Activated T-helper 1 cell treated with anti-CD3 and anti-CD28 coated beads, Interleukin-12 subunit alpha, Interleukin-12 subunit beta, Interleukin-2, Interleukin-4 antibody, amounts not matched to agents 30 ng/mL and 10 ng/mL and 1 ng/mL, durations not matched to agents 14 hours and 24 hours and 36 hours (primary cell): Measurements from ENCODE around the gene DLX6. TPM values are rescaled to one million over a fixed set of nuclear protein-coding genes. Genes with fewer than 3 reads are reported as not detected.

Source experiments
- DNase-seq: peaks from one replicate; pipeline ENCODE4 v3.0.0; 2021; ENCODE audit warnings: low spot score
- H3K27ac Mint-ChIP-seq: one replicate; pipeline ENCODE4 v1.8.0; 2021; ENCODE audit warnings: mild to moderate bottlenecking, mixed read lengths
- H3K27me3 Mint-ChIP-seq: one replicate; pipeline ENCODE4 v1.8.0; 2022; ENCODE audit warnings: mild to moderate bottlenecking, moderate library complexity, mixed read lengths; ENCODE audit not compliant: insufficient read depth
- H3K36me3 Mint-ChIP-seq: one replicate; pipeline ENCODE4 v1.8.0; 2021; ENCODE audit warnings: low read depth, mixed read lengths
- H3K4me1 Mint-ChIP-seq: one replicate; pipeline ENCODE4 v1.8.0; 2021; ENCODE audit warnings: low read depth, mixed read lengths
- H3K4me3 Mint-ChIP-seq: one replicate; pipeline ENCODE4 v1.8.0; 2021; ENCODE audit warnings: mild to moderate bottlenecking, moderate library complexity, mixed read lengths
- H3K9me3 Mint-ChIP-seq: one replicate; pipeline ENCODE4 v1.8.0; 2021; ENCODE audit warnings: mixed read lengths
- intact Hi-C: fragments of 100-400 bp; cut with micrococcal nuclease; formaldehyde crosslinking; loops from one replicate; pipeline ENCODE4 v1.15.1; 2024
- total RNA-seq: library from RNA; stranded (reverse); gene quantifications from 2 replicates; pipeline ENCODE4 v1.2.3, GENCODE V29; 2022

DLX6 gene
- not detected in 2 replicates for total RNA-seq

GRCh38 chr7:97005183-97006054, at the start of gene DLX6:
DLX6 (plus strand) TSS chr7:97005553; CDS start chr7:97005978, 425 bp downstream.
- Mint-ChIP-seq H3K4me3 (peak within 1 kb of the TSS; percentile 22), H3K27me3 (peaks cover 81% of the 10 kb centered on the region), H3K4me1 (no peaks in the 10 kb centered on the region), H3K27ac (no peak within 1 kb of the TSS), H3K36me3 (peaks cover 2% of the 10 kb centered on the region), H3K9me3 (no peaks in the 10 kb centered on the region)
- no peak for DNase-seq
- intact Hi-C loops, result no loop called here

GRCh38 chr7:96959135-96959534, 46.2 kb upstream of the DLX6 start:
- intact Hi-C loops, result no loop called here
- H3K27me3 Mint-ChIP-seq, result peaks cover 11% of the 10 kb centered on the region
- DNase-seq, result no peak
- H3K36me3 Mint-ChIP-seq, result no peaks in the 10 kb centered on the region
- no peak overlapping the region for H3K27ac Mint-ChIP-seq
- H3K9me3 Mint-ChIP-seq, result no peaks in the 10 kb centered on the region
- no peaks in the 10 kb centered on the region for H3K4me1 Mint-ChIP-seq
- no peak overlapping the region for H3K4me3 Mint-ChIP-seq

GRCh38 chr7:96962221-96962885, 43.0 kb upstream of the DLX6 start:
- no peak overlapping the region for H3K4me3 Mint-ChIP-seq
- intact Hi-C loops, result no loop called here
- H3K9me3 Mint-ChIP-seq, result no peaks in the 10 kb centered on the region
- H3K27ac Mint-ChIP-seq, result no peak overlapping the region
- H3K4me1 Mint-ChIP-seq, result no peaks in the 10 kb centered on the region
- H3K27me3 Mint-ChIP-seq, result peaks cover 11% of the 10 kb centered on the region
- H3K36me3 Mint-ChIP-seq, result no peaks in the 10 kb centered on the region
- DNase-seq, result no peak

GRCh38 chr7:96968981-96969380, 36.4 kb upstream of the DLX6 start:
- DNase-seq, result no peak

GRCh38 chr7:96970739-96971138, 34.6 kb upstream of the DLX6 start:
- Mint-ChIP-seq H3K36me3 (no peaks in the 10 kb centered on the region), H3K9me3 (no peaks in the 10 kb centered on the region), H3K4me1 (no peaks in the 10 kb centered on the region), H3K27me3 (no peaks in the 10 kb centered on the region), H3K27ac (no peak overlapping the region), H3K4me3 (no peak overlapping the region)
- DNase-seq, result no peak
- intact Hi-C loops, result no loop called here

More at GRCh38 chr7:96968981-96969380, 36.4 kb upstream of the DLX6 start:
- Mint-ChIP-seq H3K27me3 (no peaks in the 10 kb centered on the region), H3K36me3 (no peaks in the 10 kb centered on the region), H3K27ac (no peak overlapping the region), H3K4me3 (no peak overlapping the region), H3K9me3 (no peaks in the 10 kb centered on the region), H3K4me1 (no peaks in the 10 kb centered on the region)
- intact Hi-C loops, result no loop called here

GRCh38 chr7:96973986-96974385, 31.4 kb upstream of the DLX6 start:
- intact Hi-C loops, result no loop called here
- no peaks in the 10 kb centered on the region for H3K9me3 Mint-ChIP-seq

GRCh38 chr7:96976106-96976505, 29.2 kb upstream of the DLX6 start:
- no peaks in the 10 kb centered on the region for H3K9me3 Mint-ChIP-seq
- no peaks in the 10 kb centered on the region for H3K36me3 Mint-ChIP-seq
- intact Hi-C loops, result no loop called here

More at GRCh38 chr7:96973986-96974385, 31.4 kb upstream of the DLX6 start:
- no peaks in the 10 kb centered on the region for H3K4me1 Mint-ChIP-seq
- no peak overlapping the region for H3K4me3 Mint-ChIP-seq
- DNase-seq, result no peak
- H3K27ac Mint-ChIP-seq, result no peak overlapping the region
- no peaks in the 10 kb centered on the region for H3K36me3 Mint-ChIP-seq
- no peaks in the 10 kb centered on the region for H3K27me3 Mint-ChIP-seq

GRCh38 chr7:96977445-96977844, 27.9 kb upstream of the DLX6 start:
- H3K36me3 Mint-ChIP-seq, result no peaks in the 10 kb centered on the region
- intact Hi-C loops, result no loop called here
- no peak overlapping the region for H3K4me3 Mint-ChIP-seq
- no peaks in the 10 kb centered on the region for H3K9me3 Mint-ChIP-seq
- no peaks in the 10 kb centered on the region for H3K4me1 Mint-ChIP-seq
- no peaks in the 10 kb centered on the region for H3K27me3 Mint-ChIP-seq
- DNase-seq, result no peak
- H3K27ac Mint-ChIP-seq, result no peak overlapping the region

More at GRCh38 chr7:96976106-96976505, 29.2 kb upstream of the DLX6 start:
- Mint-ChIP-seq H3K4me3 (no peak overlapping the region), H3K27ac (no peak overlapping the region), H3K27me3 (no peaks in the 10 kb centered on the region), H3K4me1 (no peaks in the 10 kb centered on the region)
- DNase-seq, result no peak

GRCh38 chr7:96979551-96980276, 25.6 kb upstream of the DLX6 start:
- DNase-seq, result no peak
- intact Hi-C loops, result no loop called here
- no peaks in the 10 kb centered on the region for H3K4me1 Mint-ChIP-seq
- no peak overlapping the region for H3K27ac Mint-ChIP-seq
- H3K4me3 Mint-ChIP-seq, result no peak overlapping the region
- H3K27me3 Mint-ChIP-seq, result peaks cover 7% of the 10 kb centered on the region
- no peaks in the 10 kb centered on the region for H3K9me3 Mint-ChIP-seq
- H3K36me3 Mint-ChIP-seq, result no peaks in the 10 kb centered on the region

- H3K4me1 Mint-ChIP-seq, result no peaks in the 10 kb centered on the region
- no peak overlapping the region for H3K27ac Mint-ChIP-seq
- intact Hi-C loops, result no loop called here
- H3K36me3 Mint-ChIP-seq, result no peaks in the 10 kb centered on the region
- no peak for DNase-seq
- H3K9me3 Mint-ChIP-seq, result no peaks in the 10 kb centered on the region
- H3K4me3 Mint-ChIP-seq, result no peak overlapping the region
- peaks cover 17% of the 10 kb centered on the region for H3K27me3 Mint-ChIP-seq
Measured at GRCh38 chr7:96982586-96982985, 22.8 kb upstream of the DLX6 start.

GRCh38 chr7:96985992-96986391, 19.4 kb upstream of the DLX6 start:
- Mint-ChIP-seq H3K27ac (no peak overlapping the region), H3K4me1 (no peaks in the 10 kb centered on the region), H3K9me3 (no peaks in the 10 kb centered on the region), H3K27me3 (peaks cover 42% of the 10 kb centered on the region), H3K4me3 (no peak overlapping the region), H3K36me3 (no peaks in the 10 kb centered on the region)
- intact Hi-C loops, result no loop called here
- no peak for DNase-seq

GRCh38 chr7:96986901-96987300, 18.5 kb upstream of the DLX6 start:
- H3K27me3 Mint-ChIP-seq, result peaks cover 50% of the 10 kb centered on the region
- intact Hi-C loops, result no loop called here
- no peaks in the 10 kb centered on the region for H3K36me3 Mint-ChIP-seq
- H3K9me3 Mint-ChIP-seq, result no peaks in the 10 kb centered on the region
- no peak overlapping the region for H3K27ac Mint-ChIP-seq
- H3K4me1 Mint-ChIP-seq, result no peaks in the 10 kb centered on the region
- H3K4me3 Mint-ChIP-seq, result no peak overlapping the region
- no peak for DNase-seq

GRCh38 chr7:96987719-96988118, 17.6 kb upstream of the DLX6 start:
- intact Hi-C loops, result no loop called here
- Mint-ChIP-seq H3K9me3 (no peaks in the 10 kb centered on the region), H3K27ac (no peak overlapping the region), H3K4me3 (no peak overlapping the region), H3K27me3 (peaks cover 58% of the 10 kb centered on the region), H3K36me3 (no peaks in the 10 kb centered on the region), H3K4me1 (no peaks in the 10 kb centered on the region)
- no peak for DNase-seq
